HG03575 (cell line): Measurements from ENCODE around the gene TXNDC12.
"Not testable (repeated sequence)": the region's sequence is repeated elsewhere in the genome, so short reads cannot be mapped to it uniquely, and the experiment has no call there.

Source experiments
- ATAC-seq: cut with Tn5 transposase; IDR thresholded peaks from one replicate; pipeline ENCODE4 v1.9.1; 2021; ENCODE audit not compliant: unreplicated experiment, insufficient number of reproducible peaks, low FRiP score; ENCODE audit errors: extremely low read depth

Gene TXNDC12

DNA sequence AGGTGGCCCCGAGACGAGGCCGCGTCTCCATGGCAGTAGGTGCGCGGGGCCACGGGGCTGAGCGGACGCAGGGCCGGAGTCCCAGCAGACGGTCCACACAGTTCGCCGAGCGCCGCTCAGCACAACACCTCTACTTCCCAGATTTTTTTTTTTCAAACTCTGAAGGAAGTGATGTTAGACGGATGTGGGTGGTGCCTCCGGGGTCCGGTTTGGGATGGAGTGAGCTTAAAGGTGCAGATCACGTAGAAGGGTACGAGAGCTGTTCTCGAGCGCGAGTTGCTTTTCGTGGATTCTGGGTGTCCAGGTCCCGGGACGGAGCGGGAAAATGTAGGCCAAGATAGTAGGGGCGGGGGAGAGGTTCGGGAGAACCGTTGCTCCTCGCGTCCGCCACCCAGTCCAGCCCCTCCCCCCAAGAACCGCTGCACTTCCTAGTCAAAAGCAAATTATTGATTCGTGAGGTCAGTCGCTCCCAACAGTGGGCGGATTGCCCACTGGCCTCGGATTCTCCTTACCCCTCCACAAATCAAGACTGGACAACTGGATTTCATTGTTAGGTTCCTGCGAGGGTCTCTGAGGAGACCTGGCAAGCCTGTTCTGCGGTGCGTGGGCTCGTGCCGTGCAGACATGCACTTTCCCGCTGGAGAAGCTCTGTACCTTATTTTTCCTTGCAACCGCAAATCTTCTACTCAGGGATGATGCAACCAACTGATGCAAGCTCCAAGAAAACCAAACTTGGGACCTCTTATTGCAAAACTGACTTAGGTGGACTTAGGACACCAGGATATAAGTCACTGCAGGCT is at the start of gene TXNDC12:
TXNDC12 (minus strand) TSS at position 126 of the 800 bp plus-strand sequence; CDS start at position 31, 95 bp downstream.
- no peak for ATAC-seq

- no peak for ATAC-seq
Measured at GRCh38 chr1:52102336-52103013, 47.5 kb upstream of the TXNDC12 start.

- ATAC-seq = no peak
Measured at GRCh38 chr1:52098139-52098871, 43.3 kb upstream of the TXNDC12 start.

DNA sequence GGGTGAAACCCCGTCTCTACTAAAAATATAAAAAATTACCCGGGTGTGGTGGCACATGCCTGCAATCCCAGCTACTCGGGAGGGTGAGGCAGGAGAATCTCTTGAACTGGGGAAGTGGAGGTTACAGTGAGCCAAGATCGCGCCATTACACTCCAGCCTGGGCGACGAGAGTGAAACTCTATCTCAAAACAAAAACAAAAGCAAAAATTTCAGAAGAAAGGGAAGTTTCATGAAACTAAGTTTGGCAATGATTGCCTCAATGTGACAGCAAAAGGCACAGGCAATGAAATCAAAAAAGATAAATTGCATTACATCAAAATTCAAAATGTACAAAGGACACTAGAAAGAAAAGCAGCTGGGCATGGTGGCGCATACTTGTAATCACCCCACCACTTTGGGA is 41.2 kb upstream of the TXNDC12 start:
- ATAC-seq = no peak

- ATAC-seq = not testable (repeated sequence)
Measured at GRCh38 chr1:52094300-52094699, 39.3 kb upstream of the TXNDC12 start.

DNA sequence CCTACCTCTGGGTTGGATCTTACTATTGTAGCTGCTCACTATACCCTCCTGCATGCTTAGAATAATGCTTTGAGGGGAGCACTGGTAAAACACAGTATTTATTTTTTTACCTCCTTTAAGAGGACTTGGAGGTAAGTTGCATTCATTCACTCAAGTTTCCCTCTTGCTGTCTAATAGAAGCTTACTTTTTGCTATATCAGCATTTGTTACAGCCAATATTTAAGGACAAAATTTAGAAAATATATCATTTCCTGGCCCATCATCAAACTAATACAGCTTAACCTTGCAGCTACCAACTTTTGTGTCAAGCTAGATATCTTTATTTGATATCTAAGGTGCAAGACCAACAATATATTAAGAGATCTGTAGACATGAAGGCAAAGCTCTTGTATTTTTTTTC is 32.9 kb upstream of the TXNDC12 start:
- not testable (repeated sequence) for ATAC-seq

DNA sequence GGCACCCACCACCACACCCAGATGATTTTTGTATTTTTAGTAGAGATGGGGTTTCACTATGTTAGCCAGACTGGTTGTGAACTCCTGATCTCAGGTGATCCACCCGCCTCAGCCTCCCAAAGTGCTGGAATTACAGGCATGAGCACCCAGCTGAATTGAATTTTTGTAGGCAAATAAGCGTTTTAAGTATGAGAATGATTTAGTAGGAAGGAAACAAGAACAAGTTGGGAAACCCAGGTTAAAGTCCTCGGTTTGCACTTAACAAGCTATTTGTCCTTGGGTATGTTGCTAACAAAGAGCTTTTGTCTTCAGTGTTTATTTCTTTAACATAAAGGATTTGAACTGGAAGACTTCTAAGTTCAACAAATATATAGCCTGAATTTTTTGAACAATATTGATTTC is 25.0 kb upstream of the TXNDC12 start:
- ATAC-seq = no peak

DNA sequence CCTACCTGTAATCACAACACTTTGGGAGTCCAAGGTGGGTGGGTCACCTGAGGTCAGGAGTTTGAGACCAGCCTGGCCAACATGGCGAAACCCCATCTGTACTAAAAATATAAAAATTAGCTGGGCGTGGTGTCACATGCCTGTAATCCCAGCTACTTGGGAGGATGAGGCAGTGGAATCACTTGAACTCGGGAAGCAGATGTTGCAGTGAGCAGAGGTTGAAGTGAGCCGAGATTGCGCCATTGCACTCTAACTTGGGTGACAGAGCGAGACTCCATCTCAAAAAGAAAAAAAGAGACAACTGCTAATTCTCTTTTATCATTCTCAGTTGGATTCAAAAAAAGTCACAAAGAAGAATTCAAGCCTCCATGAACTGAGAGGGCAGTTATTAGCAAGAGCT is 22.3 kb upstream of the TXNDC12 start:
- not testable (repeated sequence) for ATAC-seq

DNA sequence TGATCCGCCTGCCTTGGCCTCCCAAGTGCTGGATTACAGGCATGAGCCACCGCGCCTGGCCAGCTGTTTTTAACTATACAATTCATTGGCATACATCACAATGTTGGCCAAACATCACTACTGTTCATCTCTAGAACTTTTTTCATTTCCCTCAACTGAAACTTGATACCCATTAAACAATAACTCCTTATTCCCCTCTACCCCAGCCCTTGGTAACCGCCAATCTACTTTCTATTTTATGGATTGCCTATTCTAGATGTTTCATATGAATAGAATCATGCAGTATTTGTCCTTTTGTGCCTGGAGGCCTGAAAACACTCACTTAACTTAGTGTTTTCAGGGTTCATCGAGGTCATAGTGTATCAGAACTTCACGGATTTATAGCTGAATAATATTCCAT is 17.3 kb upstream of the TXNDC12 start:
- no peak for ATAC-seq

- ATAC-seq = no peak
Measured at GRCh38 chr1:52070704-52071103, 15.7 kb upstream of the TXNDC12 start.

GRCh38 chr1:52063192-52063591 is 8.2 kb upstream of the TXNDC12 start:
- ATAC-seq = no peak

DNA sequence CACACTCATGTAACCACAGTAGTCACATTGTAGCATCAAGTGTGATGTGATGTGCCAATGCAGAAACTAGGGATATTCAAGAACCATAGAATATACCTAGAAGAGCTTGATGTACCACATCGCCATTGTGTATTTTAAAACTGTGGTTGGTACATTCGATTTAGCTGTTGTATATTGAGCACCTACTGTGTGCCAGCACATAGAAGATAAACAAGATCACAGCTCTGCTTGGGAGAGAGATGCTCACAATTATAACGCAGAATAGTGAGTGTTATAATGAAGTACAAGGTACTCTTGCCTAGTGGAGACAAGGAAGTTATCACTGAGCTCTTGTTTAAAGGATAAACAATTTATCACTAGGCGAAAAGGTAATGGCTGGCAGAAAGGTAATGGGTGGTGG is 5.8 kb upstream of the TXNDC12 start:
- ATAC-seq = no peak

DNA sequence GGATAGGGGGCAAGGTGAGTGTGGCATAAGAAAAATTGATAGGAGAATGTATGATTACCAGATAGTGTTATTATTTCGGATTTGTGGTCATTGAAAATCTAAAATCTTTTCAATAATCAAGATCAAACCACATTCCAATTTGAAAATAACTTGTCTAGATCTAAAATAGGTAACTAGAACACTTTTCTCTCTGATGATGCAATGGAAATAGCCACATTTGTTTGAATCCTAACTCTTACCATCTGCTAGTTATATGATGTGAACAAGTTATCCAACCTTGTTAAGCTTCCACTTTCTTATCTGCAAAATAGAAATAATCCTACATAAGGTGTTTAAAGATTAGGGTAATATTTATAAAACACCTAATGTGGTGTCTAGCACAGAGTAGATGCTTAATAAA is 4.9 kb upstream of the TXNDC12 start:
- ATAC-seq = no peak

DNA sequence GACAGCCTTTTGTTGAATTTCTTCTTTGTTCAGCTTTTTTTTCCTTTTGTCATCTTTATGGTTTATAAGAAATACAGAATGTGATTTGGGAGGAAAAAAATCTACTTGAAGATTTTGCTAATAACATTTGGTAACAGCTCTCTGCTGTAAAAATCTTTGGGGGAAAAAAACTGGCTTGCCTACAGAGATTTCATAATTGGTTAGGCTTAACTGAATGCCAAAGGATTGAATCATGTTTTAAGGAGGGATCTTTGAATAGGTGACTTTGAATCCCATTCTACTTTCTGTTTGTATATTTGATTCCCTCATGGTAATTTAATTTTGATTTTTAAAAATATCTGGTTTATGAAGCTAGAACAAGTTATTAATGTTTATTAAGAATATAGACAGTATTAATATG is 4.3 kb upstream of the TXNDC12 start:
- no peak for ATAC-seq

DNA sequence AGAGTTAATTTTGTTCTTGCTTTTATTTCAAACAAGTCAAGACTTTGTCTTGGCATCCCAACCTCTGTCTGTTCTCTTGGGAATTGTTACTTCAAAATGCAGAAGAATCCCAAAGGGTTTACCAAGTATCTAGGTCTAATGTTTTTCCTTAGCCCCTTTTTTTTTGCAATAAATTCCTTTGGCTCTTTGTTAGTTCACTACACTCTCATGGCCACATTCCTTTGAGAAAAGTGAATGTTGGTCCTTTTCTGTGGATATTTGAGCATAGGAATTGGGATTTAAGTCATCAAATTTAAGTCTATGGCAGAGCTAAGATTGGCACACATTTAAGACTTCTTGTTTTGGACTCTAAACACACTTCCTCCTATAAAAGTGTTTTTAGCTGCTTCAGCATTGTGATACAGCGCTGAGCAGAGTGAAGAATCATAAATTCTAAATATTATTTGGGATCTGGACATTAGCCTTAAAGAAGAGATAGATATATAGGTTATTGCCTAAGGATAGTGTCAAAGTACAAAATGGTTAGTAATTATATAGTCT is 3.0 kb upstream of the TXNDC12 start:
- no peak for ATAC-seq

DNA sequence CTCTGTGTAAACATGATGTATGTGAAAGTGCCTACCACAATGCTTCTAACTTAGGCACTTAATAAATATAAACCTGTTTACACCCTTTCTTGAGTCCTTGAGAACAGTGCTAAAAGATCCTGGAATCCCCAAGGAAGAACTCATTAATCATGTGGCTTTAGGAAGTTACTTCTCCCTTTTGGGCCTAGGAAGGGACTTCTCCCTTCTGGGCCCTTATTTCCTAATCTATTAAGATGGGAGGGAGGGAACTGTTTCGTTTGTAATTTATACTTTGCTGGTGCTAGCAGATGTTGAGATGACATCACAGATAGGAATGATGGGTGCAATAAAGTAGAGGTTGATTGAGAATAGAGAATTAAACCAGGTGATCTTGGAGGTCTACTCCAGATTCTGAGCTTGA is 2.3 kb upstream of the TXNDC12 start:
- ATAC-seq = no peak

- ATAC-seq = no peak
Measured at GRCh38 chr1:52056937-52057231, 1.9 kb upstream of the TXNDC12 start.

- ATAC-seq = no peak
Measured at GRCh38 chr1:52056163-52056936, 1.4 kb upstream of the TXNDC12 start, which contains the start of gene BTF3L4. Gene BTF3L4 (plus strand): TSS chr1:52056295. CDS start chr1:52059848, 3,553 bp downstream.

DNA sequence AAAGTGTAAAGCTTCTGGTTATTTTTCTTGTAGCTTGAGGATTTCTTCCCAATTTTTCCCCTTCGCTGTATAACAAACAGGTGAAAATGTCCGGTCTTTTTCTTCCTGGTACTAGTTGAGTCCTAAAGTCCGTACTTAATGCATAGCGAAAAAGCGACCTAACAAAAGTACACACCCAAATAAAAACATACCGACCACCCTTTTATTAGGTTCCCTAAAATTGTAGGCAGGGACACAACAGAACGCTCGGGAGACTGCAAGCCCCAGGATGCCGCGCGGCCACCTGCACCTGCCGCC is 823 bp upstream of the TXNDC12 start:
- ATAC-seq = no peak
